K562 (cell line): ENCODE measurements around the gene ADAT3. TPM values are rescaled to one million over a fixed set of nuclear protein-coding genes. Genes with fewer than 3 reads are reported as not detected.

ENCODE experiments used
- ERF ChIP-seq: fragments of 450-650 bp; formaldehyde crosslinking; IDR thresholded peaks from 2 replicates; pipeline ENCODE4 v1.4.0; 2020; ENCODE audit warnings: mild to moderate bottlenecking, mixed read lengths
- FOSL1 ChIP-seq: fragments of 200-800 bp; sonication (Bioruptor generic); conservative IDR thresholded peaks from 2 replicates; pipeline ENCODE4 v1.6.1; 2016; ENCODE audit warnings: missing genetic modification characterization, missing compliant biosample characterization
- GTF2E2 ChIP-seq: fragments of 200-800 bp; sonication (Bioruptor generic); IDR thresholded peaks from 2 replicates; pipeline ENCODE4 v1.6.1; 2016; ENCODE audit warnings: missing genetic modification characterization, missing compliant biosample characterization
- HDAC6 ChIP-seq: IDR thresholded peaks from 2 replicates; pipeline ENCODE4 v1.6.1; 2012; ENCODE audit warnings: low read depth, mild to moderate bottlenecking, control low read depth, inconsistent platforms, low read length, moderate library complexity
- LCOR ChIP-seq: sonication (generic); formaldehyde crosslinking; IDR thresholded peaks from 2 replicates; pipeline ENCODE4 v1.8.0; 2022; ENCODE audit warnings: mild to moderate bottlenecking, missing genetic modification reagents
- MXD1 ChIP-seq: fragments of 250-450 bp; sonication (Bioruptor Pico); IDR thresholded peaks from 2 replicates; pipeline ENCODE4 v1.8.0; 2021; ENCODE audit warnings: borderline replicate concordance, mild to moderate bottlenecking, moderate library complexity; ENCODE audit not compliant: poor library complexity, severe bottlenecking
- RB1 ChIP-seq: fragments of 450-650 bp; IDR thresholded peaks from 2 replicates; pipeline ENCODE4 v1.6.1; 2017; ENCODE audit warnings: low read depth, mild to moderate bottlenecking
- SMAD1 ChIP-seq: fragments of 150-350 bp; IDR thresholded peaks from 2 replicates; pipeline ENCODE4 v1.6.1; 2014; ENCODE audit warnings: low read length, low read depth; ENCODE audit not compliant: partially characterized antibody
- SNIP1 ChIP-seq: fragments of 450-650 bp; IDR thresholded peaks from 2 replicates; pipeline ENCODE4 v1.7.1; 2017; ENCODE audit warnings: low read depth, mild to moderate bottlenecking
- SRF ChIP-seq, 2 experiments: fragments of 250-450, 450-650 bp in 1 of 2; sonication (Bioruptor Pico) in 1 of 2; sonication (generic) in 1 of 2; formaldehyde crosslinking; IDR thresholded peaks; 2 replicates each; pipeline versions ENCODE4 v1.5.0 to v1.5.1; 2020 to 2022; ENCODE audit warnings: mild to moderate bottlenecking in 1 of 2, missing genetic modification reagents in 1 of 2
- THAP7 ChIP-seq: fragments of 250-450 bp; sonication (Bioruptor Pico); IDR thresholded peaks from 2 replicates; pipeline ENCODE4 v1.5.0; 2021
- XRCC3 ChIP-seq: fragments of 450-650 bp; IDR thresholded peaks from 2 replicates; pipeline ENCODE4 v1.6.1; 2017; ENCODE audit warnings: mild to moderate bottlenecking, moderate library complexity
- ZBED1 ChIP-seq: IDR thresholded peaks from 2 replicates; pipeline ENCODE4 v1.6.1; 2014
- ZBTB34 ChIP-seq: fragments of 250-450 bp; sonication (Bioruptor Pico); IDR thresholded peaks from 2 replicates; pipeline ENCODE4 v1.8.0; 2021; ENCODE audit warnings: mild to moderate bottlenecking, moderate library complexity
- ZNF124 ChIP-seq: sonication (generic); formaldehyde crosslinking; IDR thresholded peaks from 2 replicates; pipeline ENCODE4 v1.8.1; 2022; ENCODE audit warnings: missing genetic modification reagents
- polyA plus RNA-seq, 8 experiments: library from polyadenylated mRNA; depleted of rRNA in 4 of 8; stranded (reverse) in 5 of 8; unstranded in 3 of 8; fragments of >200 nt; fragmentation: Nextera tagmentation in 2 of 8; fragmentation: Illumina TruSeq in 1 of 8; extraction: Ambion mirVana in 2 of 8; extraction: Trizol in 1 of 8; gene quantifications; 2 replicates each; pipeline versions ENCODE4 v1.2.1 to v1.2.3, GENCODE V29; 2011 to 2014; ENCODE audit warnings: inconsistent platforms in 1 of 8, missing spikeins in 1 of 8
- total RNA-seq, 7 experiments: library from RNA; depleted of rRNA in 6 of 7; stranded (reverse); fragments of >200 nt in 6 of 7; fragmentation: Illumina TruSeq in 2 of 7; extraction: Trizol in 2 of 7; gene quantifications; 2 replicates each; pipeline versions ENCODE4 v1.2.1 to v1.2.3, GENCODE V29; 2011 to 2021; ENCODE audit warnings: low replicate concordance in 1 of 7
- TF ChIP-seq, protein P1 (sequence below), 2 experiments: IDR thresholded peaks; 2 replicates each; pipeline ENCODE4 v1.6.1; 2012; ENCODE audit warnings: improper control_type of control experiment in 2 of 2, low read depth in 2 of 2, low read length in 2 of 2, borderline replicate concordance in 1 of 2
- TF ChIP-seq, protein P2 (sequence below): sonication (generic); formaldehyde crosslinking; IDR thresholded peaks from 2 replicates; pipeline ENCODE4 v1.8.0; 2022; ENCODE audit warnings: missing genetic modification reagents, mild to moderate bottlenecking, borderline replicate concordance
- TF ChIP-seq, protein P3 (sequence below): sonication (generic); formaldehyde crosslinking; IDR thresholded peaks from 2 replicates; pipeline ENCODE4 v1.8.1; 2023; ENCODE audit warnings: mild to moderate bottlenecking, missing genetic modification reagents

Gene ADAT3
- total and polyA plus RNA-seq, 9 of the 15 experiments (the other 6 are each of a cell fraction or from before 2014, with no cell fraction given), result 0.67 to 15.6 (median 7.8) TPM; not detected in 4

DNA sequence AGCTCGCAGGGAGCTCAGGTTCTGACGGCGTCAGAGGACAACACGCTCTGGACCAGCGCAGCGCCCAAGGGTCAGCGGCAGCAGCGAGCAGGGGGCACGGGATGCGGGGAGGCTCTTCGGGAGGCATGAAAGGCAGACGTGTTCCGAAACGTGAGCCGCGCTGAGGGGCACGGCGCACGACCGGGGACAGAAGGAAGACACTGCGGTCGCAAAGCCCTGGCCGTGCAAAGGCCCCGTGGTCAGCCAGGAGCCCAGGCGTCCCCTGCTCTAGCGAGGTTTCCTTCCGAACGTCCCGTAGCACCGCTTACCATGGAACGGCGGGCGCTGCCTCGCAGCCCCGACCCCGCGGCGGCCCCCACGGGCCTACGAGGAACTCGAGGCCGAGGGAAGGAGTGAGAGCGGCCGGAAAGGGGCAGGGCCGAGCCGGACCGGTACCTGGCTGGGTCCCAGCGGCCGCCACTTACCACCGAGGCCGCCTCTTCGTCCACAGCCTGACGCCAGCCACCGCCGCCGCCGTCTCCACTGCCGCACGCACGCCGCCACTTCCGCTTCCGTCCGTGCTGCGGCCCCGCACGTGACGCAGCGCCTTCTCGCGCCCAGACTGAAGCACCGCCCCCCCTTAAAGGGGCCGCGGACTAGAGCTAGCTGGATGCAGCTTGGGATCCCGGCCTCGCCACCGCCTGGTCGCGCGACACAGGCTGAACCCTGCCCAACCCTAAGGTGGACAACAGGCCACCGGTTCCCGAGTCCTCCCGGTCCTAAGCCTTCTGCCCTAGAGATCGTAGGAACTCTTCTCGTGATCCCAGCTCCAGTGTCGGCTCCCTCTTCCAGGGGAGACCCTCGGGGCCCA lies 29.3 kb upstream of the ADAT3 start (continued):
- peak; percentile 40 for TF ChIP-seq SMAD1
- TF ChIP-seq HDAC6, result no peak
- TF ChIP-seq THAP7 (CRISPR knock-in tag), result peak; percentile 81; the same call in 1 of the 2 replicates
- TF ChIP-seq MXD1 (CRISPR knock-in tag), result peak; percentile 44
- no peak for TF ChIP-seq GTF2E2
- TF ChIP-seq ZBED1, result no peak
- TF ChIP-seq, protein P1, sequence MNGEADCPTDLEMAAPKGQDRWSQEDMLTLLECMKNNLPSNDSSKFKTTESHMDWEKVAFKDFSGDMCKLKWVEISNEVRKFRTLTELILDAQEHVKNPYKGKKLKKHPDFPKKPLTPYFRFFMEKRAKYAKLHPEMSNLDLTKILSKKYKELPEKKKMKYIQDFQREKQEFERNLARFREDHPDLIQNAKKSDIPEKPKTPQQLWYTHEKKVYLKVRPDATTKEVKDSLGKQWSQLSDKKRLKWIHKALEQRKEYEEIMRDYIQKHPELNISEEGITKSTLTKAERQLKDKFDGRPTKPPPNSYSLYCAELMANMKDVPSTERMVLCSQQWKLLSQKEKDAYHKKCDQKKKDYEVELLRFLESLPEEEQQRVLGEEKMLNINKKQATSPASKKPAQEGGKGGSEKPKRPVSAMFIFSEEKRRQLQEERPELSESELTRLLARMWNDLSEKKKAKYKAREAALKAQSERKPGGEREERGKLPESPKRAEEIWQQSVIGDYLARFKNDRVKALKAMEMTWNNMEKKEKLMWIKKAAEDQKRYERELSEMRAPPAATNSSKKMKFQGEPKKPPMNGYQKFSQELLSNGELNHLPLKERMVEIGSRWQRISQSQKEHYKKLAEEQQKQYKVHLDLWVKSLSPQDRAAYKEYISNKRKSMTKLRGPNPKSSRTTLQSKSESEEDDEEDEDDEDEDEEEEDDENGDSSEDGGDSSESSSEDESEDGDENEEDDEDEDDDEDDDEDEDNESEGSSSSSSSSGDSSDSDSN (IDR thresholded peaks at IDR 0.05; ENCODE audit: borderline replicate concordance in 1 of 2, low read depth in 2 of 2, low read length in 2 of 2), result peak in 1 of 2 experiments; percentile 50; a peak in 1 of 4 replicates
- TF ChIP-seq ERF (CRISPR knock-in tag), result peak; percentile 72; the same call in 1 of the 2 replicates
- TF ChIP-seq LCOR, result 0 out of 2 replicates have a peak, but pooled peaks have one; percentile 63
- TF ChIP-seq ZBTB34 (CRISPR knock-in tag), result no peak
- 0 out of 2 replicates have a peak, but pooled peaks have one; percentile 46 for TF ChIP-seq ZNF124 (CRISPR knock-in tag)
- peak; percentile 98 for TF ChIP-seq RB1
- peak; percentile 58; the same call in 1 of the 2 replicates for TF ChIP-seq SNIP1
- peak in 1 of 2 experiments; percentile 66; a peak in 1 of 4 replicates for TF ChIP-seq SRF (CRISPR knock-in tag; IDR thresholded peaks at IDR 0.05)
- TF ChIP-seq, protein P2, sequence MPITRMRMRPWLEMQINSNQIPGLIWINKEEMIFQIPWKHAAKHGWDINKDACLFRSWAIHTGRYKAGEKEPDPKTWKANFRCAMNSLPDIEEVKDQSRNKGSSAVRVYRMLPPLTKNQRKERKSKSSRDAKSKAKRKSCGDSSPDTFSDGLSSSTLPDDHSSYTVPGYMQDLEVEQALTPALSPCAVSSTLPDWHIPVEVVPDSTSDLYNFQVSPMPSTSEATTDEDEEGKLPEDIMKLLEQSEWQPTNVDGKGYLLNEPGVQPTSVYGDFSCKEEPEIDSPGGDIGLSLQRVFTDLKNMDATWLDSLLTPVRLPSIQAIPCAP (CRISPR knock-in tag), result no peak
- TF ChIP-seq FOSL1 (tag), result 0 out of 2 replicates have a peak, but pooled peaks have one; percentile 9
- TF ChIP-seq, protein P3, sequence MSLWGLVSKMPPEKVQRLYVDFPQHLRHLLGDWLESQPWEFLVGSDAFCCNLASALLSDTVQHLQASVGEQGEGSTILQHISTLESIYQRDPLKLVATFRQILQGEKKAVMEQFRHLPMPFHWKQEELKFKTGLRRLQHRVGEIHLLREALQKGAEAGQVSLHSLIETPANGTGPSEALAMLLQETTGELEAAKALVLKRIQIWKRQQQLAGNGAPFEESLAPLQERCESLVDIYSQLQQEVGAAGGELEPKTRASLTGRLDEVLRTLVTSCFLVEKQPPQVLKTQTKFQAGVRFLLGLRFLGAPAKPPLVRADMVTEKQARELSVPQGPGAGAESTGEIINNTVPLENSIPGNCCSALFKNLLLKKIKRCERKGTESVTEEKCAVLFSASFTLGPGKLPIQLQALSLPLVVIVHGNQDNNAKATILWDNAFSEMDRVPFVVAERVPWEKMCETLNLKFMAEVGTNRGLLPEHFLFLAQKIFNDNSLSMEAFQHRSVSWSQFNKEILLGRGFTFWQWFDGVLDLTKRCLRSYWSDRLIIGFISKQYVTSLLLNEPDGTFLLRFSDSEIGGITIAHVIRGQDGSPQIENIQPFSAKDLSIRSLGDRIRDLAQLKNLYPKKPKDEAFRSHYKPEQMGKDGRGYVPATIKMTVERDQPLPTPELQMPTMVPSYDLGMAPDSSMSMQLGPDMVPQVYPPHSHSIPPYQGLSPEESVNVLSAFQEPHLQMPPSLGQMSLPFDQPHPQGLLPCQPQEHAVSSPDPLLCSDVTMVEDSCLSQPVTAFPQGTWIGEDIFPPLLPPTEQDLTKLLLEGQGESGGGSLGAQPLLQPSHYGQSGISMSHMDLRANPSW, result 0 out of 2 replicates have a peak, but pooled peaks have one; percentile 14
- no peak for TF ChIP-seq XRCC3
